B cell (primary cell): Measurements from ENCODE around the gene GAPVD1.

Experiments used
- CTCF ChIP-seq: fragments of 200-600 bp; IDR thresholded peaks from one replicate; pipeline ENCODE4 v1.8.0; 2022; ENCODE audit warnings: antibody characterized with exemption, mild to moderate bottlenecking
- EZH2 ChIP-seq: IDR thresholded peaks from 2 replicates; pipeline ENCODE4 v1.6.1; 2012; ENCODE audit warnings: borderline replicate concordance, low read depth, mild to moderate bottlenecking, moderate library complexity, low read length; ENCODE audit not compliant: insufficient read depth, poor library complexity, severe bottlenecking

- TF ChIP-seq CTCF, result no peak
- no peak for TF ChIP-seq EZH2
Measured at GRCh38 chr9:125240649-125240999, 21.0 kb upstream of the GAPVD1 start.
